ENCODE data around the gene MTSS2. TPM values are rescaled to one million over a fixed set of nuclear protein-coding genes. Genes with fewer than 3 reads are reported as not detected.

Gene MTSS2
- total RNA-seq, 1 donor: 56.5 TPM

GRCh38 chr16:70652322-70652721 lies 33.5 kb downstream of the MTSS2 start:
- no peak overlapping the region for H3K4me3 ChIP-seq (ENCODE audit: insufficient read depth, low read length)
- H3K27ac ChIP-seq (ENCODE audit: low read depth, low read length): no peak overlapping the region
- peak; percentile 48 for DNase-seq (ENCODE audit: insufficient read length, low spot score, missing footprints)
- no peak overlapping the region for H2AFZ ChIP-seq (ENCODE audit: low read length)
- peaks cover 17% of the 10 kb centered on the region for H3K4me1 ChIP-seq (ENCODE audit: insufficient read depth, low read length)
- no peaks in the 10 kb centered on the region for H3K36me3 ChIP-seq (ENCODE audit: insufficient read depth, low read length)
- no peak for TF ChIP-seq CTCF (IDR thresholded peaks at IDR 0.05; ENCODE audit: extremely low read depth, low read depth, low read length)
- H3K4me2 ChIP-seq (ENCODE audit: insufficient read depth, low read length): no peak overlapping the region
- no peaks in the 10 kb centered on the region for H3K79me2 ChIP-seq (ENCODE audit: insufficient read depth, low read length)
- H3K27me3 ChIP-seq (ENCODE audit: insufficient read depth, low read length): no peaks in the 10 kb centered on the region
- H3K9me3 ChIP-seq (ENCODE audit: low read depth, low read length): no peaks in the 10 kb centered on the region
- no peaks in the 10 kb centered on the region for H4K20me1 ChIP-seq (ENCODE audit: insufficient read depth, low read length)

GRCh38 chr16:70651524-70651923 lies 34.3 kb downstream of the MTSS2 start:
- Histone ChIP-seq H3K4me3 (ENCODE audit: insufficient read depth, low read length) (no peak overlapping the region), H3K27me3 (ENCODE audit: insufficient read depth, low read length) (no peaks in the 10 kb centered on the region), H3K79me2 (ENCODE audit: insufficient read depth, low read length) (no peaks in the 10 kb centered on the region), H2AFZ (ENCODE audit: low read length) (no peak overlapping the region), H4K20me1 (ENCODE audit: insufficient read depth, low read length) (no peaks in the 10 kb centered on the region), H3K9me3 (ENCODE audit: low read depth, low read length) (no peaks in the 10 kb centered on the region), H3K36me3 (ENCODE audit: insufficient read depth, low read length) (no peaks in the 10 kb centered on the region), H3K4me2 (ENCODE audit: insufficient read depth, low read length) (no peak overlapping the region), H3K27ac (ENCODE audit: low read depth, low read length) (no peak overlapping the region), H3K4me1 (ENCODE audit: insufficient read depth, low read length) (peaks cover 21% of the 10 kb centered on the region)
- DNase-seq (ENCODE audit: insufficient read length, low spot score, missing footprints): peak; percentile 86
- TF ChIP-seq CTCF (IDR thresholded peaks at IDR 0.05; ENCODE audit: extremely low read depth, low read depth, low read length): no peak

GRCh38 chr16:70650216-70650615 lies 35.6 kb downstream of the MTSS2 start:
- TF ChIP-seq CTCF (IDR thresholded peaks at IDR 0.05; ENCODE audit: extremely low read depth, low read depth, low read length): no peak

GRCh38 chr16:70649300-70649699 lies 36.6 kb downstream of the MTSS2 start:
- Histone ChIP-seq H3K4me3 (ENCODE audit: insufficient read depth, low read length) (no peak overlapping the region), H3K79me2 (ENCODE audit: insufficient read depth, low read length) (no peaks in the 10 kb centered on the region), H3K27me3 (ENCODE audit: insufficient read depth, low read length) (no peaks in the 10 kb centered on the region), H3K4me2 (ENCODE audit: insufficient read depth, low read length) (no peak overlapping the region), H3K36me3 (ENCODE audit: insufficient read depth, low read length) (no peaks in the 10 kb centered on the region), H3K9me3 (ENCODE audit: low read depth, low read length) (no peaks in the 10 kb centered on the region), H2AFZ (ENCODE audit: low read length) (no peak overlapping the region), H3K4me1 (ENCODE audit: insufficient read depth, low read length) (peaks cover 21% of the 10 kb centered on the region), H4K20me1 (ENCODE audit: insufficient read depth, low read length) (no peaks in the 10 kb centered on the region), H3K27ac (ENCODE audit: low read depth, low read length) (no peak overlapping the region)
- peak; percentile 85 for DNase-seq (ENCODE audit: insufficient read length, low spot score, missing footprints)
- TF ChIP-seq CTCF (IDR thresholded peaks at IDR 0.05; ENCODE audit: extremely low read depth, low read depth, low read length): no peak

More at GRCh38 chr16:70650216-70650615, 35.6 kb downstream of the MTSS2 start:
- Histone ChIP-seq H3K4me1 (ENCODE audit: insufficient read depth, low read length) (peaks cover 21% of the 10 kb centered on the region), H3K27ac (ENCODE audit: low read depth, low read length) (no peak overlapping the region), H3K36me3 (ENCODE audit: insufficient read depth, low read length) (no peaks in the 10 kb centered on the region), H3K9me3 (ENCODE audit: low read depth, low read length) (no peaks in the 10 kb centered on the region), H3K4me3 (ENCODE audit: insufficient read depth, low read length) (no peak overlapping the region), H3K4me2 (ENCODE audit: insufficient read depth, low read length) (no peak overlapping the region), H4K20me1 (ENCODE audit: insufficient read depth, low read length) (no peaks in the 10 kb centered on the region), H3K79me2 (ENCODE audit: insufficient read depth, low read length) (no peaks in the 10 kb centered on the region), H3K27me3 (ENCODE audit: insufficient read depth, low read length) (no peaks in the 10 kb centered on the region), H2AFZ (ENCODE audit: low read length) (no peak overlapping the region)
- no peak for DNase-seq (ENCODE audit: insufficient read length, low spot score, missing footprints)

Measured in osteoblast (primary cell).